HepG2 (cell line): ENCODE results near the gene PRCD. TPM values are rescaled to one million over a fixed set of nuclear protein-coding genes. Genes with fewer than 3 reads are reported as not detected.

Source experiments
- ELF4 ChIP-seq: sonication (generic); formaldehyde crosslinking; IDR thresholded peaks from 2 replicates; pipeline ENCODE4 v1.5.0; 2020; ENCODE audit warnings: missing genetic modification reagents, mild to moderate bottlenecking, moderate library complexity, borderline replicate concordance
- GZF1 ChIP-seq: sonication (generic); formaldehyde crosslinking; IDR thresholded peaks from 2 replicates; pipeline ENCODE4 v1.5.1; 2020; ENCODE audit warnings: mild to moderate bottlenecking, missing genetic modification reagents
- HMGA1 ChIP-seq: sonication (generic); formaldehyde crosslinking; conservative IDR thresholded peaks from 2 replicates; pipeline ENCODE4 v1.4.0; 2020; ENCODE audit warnings: missing genetic modification reagents
- IRX3 ChIP-seq: sonication (generic); formaldehyde crosslinking; IDR thresholded peaks from 2 replicates; pipeline ENCODE4 v1.8.1; 2023; ENCODE audit warnings: mild to moderate bottlenecking, low read depth, missing genetic modification reagents, borderline replicate concordance
- JUN ChIP-seq: sonication (generic); formaldehyde crosslinking; IDR thresholded peaks from 2 replicates; pipeline ENCODE4 v1.4.0; 2020; ENCODE audit warnings: mild to moderate bottlenecking, missing genetic modification reagents
- KLF13 ChIP-seq: sonication (generic); formaldehyde crosslinking; IDR thresholded peaks from 2 replicates; pipeline ENCODE4 v1.4.0; 2020; ENCODE audit warnings: mild to moderate bottlenecking, missing genetic modification reagents
- NFE2L2 ChIP-seq: fragments of 150-350 bp; IDR thresholded peaks from 2 replicates; pipeline ENCODE4 v1.6.1; 2014; ENCODE audit warnings: low read length
- NFIC ChIP-seq: IDR thresholded peaks from 2 replicates; pipeline ENCODE4 v1.6.1; 2012; ENCODE audit warnings: mild to moderate bottlenecking, low read length, inconsistent platforms
- PAF1 ChIP-seq: IDR thresholded peaks from 2 replicates; pipeline ENCODE4 v1.6.1; 2016; ENCODE audit warnings: missing genetic modification reagents, missing compliant biosample characterization
- RNF2 ChIP-seq: fragments of 450-650 bp; conservative IDR thresholded peaks from 2 replicates; pipeline ENCODE4 v1.6.1; 2016; ENCODE audit warnings: low read depth
- RNF219 ChIP-seq: sonication (generic); formaldehyde crosslinking; IDR thresholded peaks from 2 replicates; pipeline ENCODE4 v1.5.0; 2020; ENCODE audit warnings: mild to moderate bottlenecking, missing genetic modification reagents
- SMC3 ChIP-seq: IDR thresholded peaks from 2 replicates; pipeline ENCODE4 v1.6.1; 2011; ENCODE audit warnings: low read length, improper control_type of control experiment
- ZNF18 ChIP-seq: sonication (generic); formaldehyde crosslinking; IDR thresholded peaks from 2 replicates; pipeline ENCODE4 v1.8.0; 2022; ENCODE audit warnings: mild to moderate bottlenecking, missing genetic modification reagents; ENCODE audit not compliant: insufficient replicate concordance
- ZNF280B ChIP-seq: sonication (generic); formaldehyde crosslinking; IDR thresholded peaks from 2 replicates; pipeline ENCODE4 v1.5.0; 2020; ENCODE audit warnings: missing genetic modification reagents, mild to moderate bottlenecking, borderline replicate concordance
- ZNF407 ChIP-seq: sonication (generic); formaldehyde crosslinking; IDR thresholded peaks from one replicate; pipeline ENCODE4 v1.5.1; 2020; ENCODE audit warnings: mild to moderate bottlenecking, missing genetic modification reagents; ENCODE audit errors: not compliant biosample characterization
- polyA plus RNA-seq, 8 experiments: library from polyadenylated mRNA; depleted of rRNA in 3 of 8; stranded (reverse) in 7 of 8; unstranded in 1 of 8; fragments of >200 nt; fragmentation: Illumina TruSeq in 4 of 8; extraction: Trizol in 4 of 8; gene quantifications; 2 replicates each; pipeline versions ENCODE4 v1.2.1 to v1.2.3, GENCODE V29; 2011 to 2016; ENCODE audit warnings: low read depth in 4 of 8, missing spikeins in 1 of 8, mixed read lengths in 1 of 8; ENCODE audit not compliant: insufficient read depth in 1 of 8
- total RNA-seq, 5 experiments: library from RNA; depleted of rRNA; stranded (reverse); fragments of >200 nt; fragmentation: Illumina TruSeq; extraction: Trizol; gene quantifications; 2 replicates each; pipeline ENCODE4 v1.2.3, GENCODE V29; 2016; ENCODE audit warnings: low read depth in 1 of 5

Gene PRCD
- total and polyA plus RNA-seq, 2 of the 13 experiments (the other 11 are each of a cell fraction or from before 2014, with no cell fraction given): 0.51 TPM; not detected in 1

GRCh38 chr17:76558198-76559095 lies 18.6 kb downstream of the PRCD start (continued):
- TF ChIP-seq RNF219 (CRISPR knock-in tag) (no peak), KLF13 (CRISPR knock-in tag) (no peak), ZNF280B (CRISPR knock-in tag) (no peak), GZF1 (no peak), NFE2L2 (no peak), ELF4 (CRISPR knock-in tag) (no peak), SMC3 (peak; percentile 65), HMGA1 (CRISPR knock-in tag) (no peak), IRX3 (CRISPR knock-in tag) (no peak), NFIC (no peak), PAF1 (CRISPR knock-in tag) (0 out of 2 replicates have a peak, but pooled peaks have one; percentile 0), ZNF18 (no peak), ZNF407 (CRISPR knock-in tag) (no peak), RNF2 (no peak), JUN (CRISPR knock-in tag) (no peak)
